ENCODE results near the gene TRAF5. TPM values are rescaled to one million over a fixed set of nuclear protein-coding genes. Genes with fewer than 3 reads are reported as not detected.

TRAF5 gene
- 10 to 100 TPM; 20.5 to 44.2 (median 27.9) TPM for total RNA-seq

- Histone ChIP-seq H3K36me3 (no peaks in the 10 kb centered on the region), H3K9me3 (no peaks in the 10 kb centered on the region), H3K27me3 (no peaks in the 10 kb centered on the region), H3K4me3 (peak within 1 kb of the TSS; percentile 66 to 97), H3K4me1 (peaks cover 0 to 53% (median 40%) of the 10 kb centered on the region in 3 donors), H3K27ac (peak within 1 kb of the TSS; percentile 69 to 94 (median 92))
- peak; percentile 80 for ATAC-seq
- WGBS, 2 donors (ENCODE audit: low coverage in 1 of 2) = 0% methylated on average over 12 of the region's 91 CpGs; no CpG with 5 or more reads in 1 of the 2 donors
- TF ChIP-seq POLR2A (IDR thresholded peaks at IDR 0.05) = peak in 1 of 2 donors; percentile 15
- TF ChIP-seq EP300 (IDR thresholded peaks at IDR 0.05) = no peak
- TF ChIP-seq POLR2AphosphoS5 (IDR thresholded peaks at IDR 0.05) = no peak
Observed at GRCh38 chr1:211326528-211327345, at the start of gene TRAF5. Gene TRAF5, plus strand, starts transcription at chr1:211326833. Its CDS starts 26,407 bp downstream, at chr1:211353240.

GRCh38 chr1:211279340-211279739, 47.3 kb upstream of the TRAF5 start:
- peaks cover 0 to 84% of the 10 kb centered on the region in 2 donors for H3K36me3 ChIP-seq
- WGBS, 2 donors (ENCODE audit: low coverage in 1 of 2) = 13 to 33% methylated on average over 1 of the region's 1 CpG
- H3K4me3 ChIP-seq = no peak overlapping the region
- H3K27me3 ChIP-seq = no peaks in the 10 kb centered on the region
- TF ChIP-seq CTCF (IDR thresholded peaks at IDR 0.05) = no peak
- TF ChIP-seq POLR2AphosphoS5 (IDR thresholded peaks at IDR 0.05) = no peak
- no peak for TF ChIP-seq POLR2A (IDR thresholded peaks at IDR 0.05)
- no peak for TF ChIP-seq EP300 (IDR thresholded peaks at IDR 0.05)
- peaks cover 0 to 31% (median 7%) of the 10 kb centered on the region in 3 donors for H3K4me1 ChIP-seq
- no peak for ATAC-seq
- no peaks in the 10 kb centered on the region for H3K9me3 ChIP-seq
- no peak overlapping the region for H3K27ac ChIP-seq

GRCh38 chr1:211280910-211281309, 45.7 kb upstream of the TRAF5 start:
- H3K4me3 ChIP-seq = no peak overlapping the region
- peaks cover 0 to 15% (median 2%) of the 10 kb centered on the region in 3 donors for H3K4me1 ChIP-seq
- no peak for ATAC-seq
- no peaks in the 10 kb centered on the region for H3K27me3 ChIP-seq
- H3K36me3 ChIP-seq = peaks cover 0 to 90% of the 10 kb centered on the region in 2 donors
- TF ChIP-seq EP300 (IDR thresholded peaks at IDR 0.05) (no peak), POLR2A (IDR thresholded peaks at IDR 0.05) (no peak), POLR2AphosphoS5 (IDR thresholded peaks at IDR 0.05) (no peak), CTCF (IDR thresholded peaks at IDR 0.05) (no peak)
- WGBS, 2 donors (ENCODE audit: low coverage in 1 of 2) = 81 to 83% methylated on average over 2 to 3 of the region's 4 CpGs
- H3K9me3 ChIP-seq = no peaks in the 10 kb centered on the region
- H3K27ac ChIP-seq = no peak overlapping the region

GRCh38 chr1:211281320-211282022, 45.2 kb upstream of the TRAF5 start:
- TF ChIP-seq POLR2A (IDR thresholded peaks at IDR 0.05) (no peak), EP300 (IDR thresholded peaks at IDR 0.05) (no peak)
- H3K36me3 ChIP-seq = peaks cover 0 to 90% of the 10 kb centered on the region in 2 donors
- H3K4me1 ChIP-seq = peaks cover 0 to 12% (median 2%) of the 10 kb centered on the region in 3 donors
- no peaks in the 10 kb centered on the region for H3K9me3 ChIP-seq
- H3K27me3 ChIP-seq = no peaks in the 10 kb centered on the region
- 55 to 71% methylated on average over 4 to 6 of the region's 6 CpGs for WGBS, 2 donors (ENCODE audit: low coverage in 1 of 2)
- H3K27ac ChIP-seq = no peak overlapping the region
- H3K4me3 ChIP-seq = no peak overlapping the region
- ATAC-seq = no peak

- peaks cover 0 to 91% of the 10 kb centered on the region in 2 donors for H3K36me3 ChIP-seq
Observed at GRCh38 chr1:211282023-211282373, 44.6 kb upstream of the TRAF5 start.

More at GRCh38 chr1:211282023-211282373, 44.6 kb upstream of the TRAF5 start:
- H3K9me3 ChIP-seq = no peaks in the 10 kb centered on the region
- no peak for TF ChIP-seq POLR2AphosphoS5 (IDR thresholded peaks at IDR 0.05)
- TF ChIP-seq CTCF (IDR thresholded peaks at IDR 0.05) = no peak
- TF ChIP-seq EP300 (IDR thresholded peaks at IDR 0.05) = no peak
- TF ChIP-seq POLR2A (IDR thresholded peaks at IDR 0.05) = no peak
- no peak for ATAC-seq
- H3K4me3 ChIP-seq = no peak overlapping the region
- H3K27ac ChIP-seq = no peak overlapping the region
- H3K4me1 ChIP-seq = peaks cover 0 to 12% (median 2%) of the 10 kb centered on the region in 3 donors
- no peaks in the 10 kb centered on the region for H3K27me3 ChIP-seq
